K562 (cell line): ENCODE results near the gene MFSD6L. TPM values are rescaled to one million over a fixed set of nuclear protein-coding genes. Genes with fewer than 3 reads are reported as not detected.

ENCODE experiments used
- ATAC-seq: fragments of 200-7000 bp; cut with Tn5 transposase; 3 replicates; pipeline ENCODE4 v1.9.1; 2020; ENCODE audit warnings: moderate library complexity
- BruUV-seq: library from RNA; stranded (reverse); fragments of 400-500 nt; replicated peaks from 2 replicates; lab custom pipeline; 2021; lab: Mats Ljungman, UMichigan
- CTCF ChIA-PET: fragments of 300-600 bp; formaldehyde crosslinking; extraction: SDS; loops from one replicate; lab custom pipeline; 2021; ENCODE audit warnings: low intra/inter-chr PET ratio; lab: Yijun Ruan, JAX
- POLR2A ChIA-PET: fragments of 300-600, 350-650 bp; sonication (Branson Sonifier 250); formaldehyde crosslinking; extraction: SDS; loops from one replicate; lab custom pipeline; 2021; ENCODE audit warnings: antibody characterized with exemption, inconsistent platforms; lab: Yijun Ruan, JAX
- DNase-seq, 4 experiments: peaks; one replicate each; pipeline versions ENCODE4 v3.0.0 to v3.0.0-alpha.2; 2011 to 2018; ENCODE audit warnings: low spot score in 3 of 4, mixed read lengths in 3 of 4; ENCODE audit errors: extremely low read depth in 1 of 4
- FAIRE-seq: peaks from 2 replicates; lab custom pipeline; 2011; peaks lifted over from hg19 to GRCh38; lab: Jason Lieb, UNC
- H2AFZ ChIP-seq: 2 replicates; pipeline ENCODE4 v1.6.0; 2011; ENCODE audit warnings: low read depth, low read length, control low read depth, inconsistent platforms
- H3K27ac ChIP-seq: fragments of 200-600 bp; 3 replicates; pipeline ENCODE4 v1.8.0; 2011; ENCODE audit warnings: low read depth, mild to moderate bottlenecking, control low read depth, inconsistent platforms, low read length, moderate library complexity, mixed read lengths; ENCODE audit errors: extremely low read depth
- H3K27me3 ChIP-seq, 2 experiments: fragments of 300-600 bp in 1 of 2; 2 replicates in 1 of 2; 3 replicates in 1 of 2; pipeline versions ENCODE4 v1.6.0 to v1.8.0; 2011; ENCODE audit warnings: inconsistent platforms in 2 of 2, low read length in 2 of 2, mild to moderate bottlenecking in 1 of 2, mixed read lengths in 1 of 2, moderate library complexity in 1 of 2; ENCODE audit not compliant: control insufficient read depth in 2 of 2, insufficient read depth in 2 of 2
- H3K36me3 ChIP-seq: fragments of 300-600 bp; 3 replicates; pipeline ENCODE4 v1.8.0; 2011; ENCODE audit warnings: mild to moderate bottlenecking, low read length, inconsistent platforms; ENCODE audit not compliant: control insufficient read depth, insufficient read depth
- H3K4me1 ChIP-seq, 2 experiments: fragments of 200-600 bp in 1 of 2; replicated peaks in 1 of 2; 2 replicates in 1 of 2; 3 replicates in 1 of 2; pipeline versions ENCODE4 v1.5.1 to v1.8.0; 2011; ENCODE audit warnings: inconsistent platforms in 2 of 2, low read length in 2 of 2, mild to moderate bottlenecking in 1 of 2, mixed read lengths in 1 of 2, moderate library complexity in 1 of 2; ENCODE audit not compliant: control insufficient read depth in 2 of 2, insufficient read depth in 2 of 2
- H3K4me2 ChIP-seq: 2 replicates; pipeline ENCODE4 v1.6.1; 2011; ENCODE audit warnings: low read length, control low read depth, inconsistent platforms, mixed read lengths; ENCODE audit not compliant: insufficient read depth
- H3K4me3 ChIP-seq: fragments of 200-600 bp; sonication (generic), shearing (Covaris generic); 2 replicates; pipeline ENCODE4 v1.5.1; 2016; ENCODE audit warnings: control low read depth, inconsistent platforms
- H3K79me2 ChIP-seq: fragments of 200-600 bp; 3 replicates; pipeline ENCODE4 v1.8.0; 2011; ENCODE audit warnings: low read length, inconsistent platforms; ENCODE audit not compliant: control insufficient read depth, insufficient read depth
- H3K9ac ChIP-seq, 2 experiments: 2 replicates each; pipeline versions ENCODE4 v1.6.0 to v1.6.1; 2011; ENCODE audit warnings: low read depth in 2 of 2, low read length in 2 of 2, control low read depth in 1 of 2, inconsistent platforms in 1 of 2, mild to moderate bottlenecking in 1 of 2, mixed read lengths in 1 of 2; ENCODE audit not compliant: insufficient read depth in 1 of 2
- H3K9me1 ChIP-seq: one replicate; pipeline ENCODE4 v1.6.0; 2011; ENCODE audit warnings: inconsistent platforms, mild to moderate bottlenecking, low read length, moderate library complexity; ENCODE audit not compliant: control insufficient read depth, insufficient read depth
- H3K9me3 ChIP-seq: replicated peaks from 2 replicates; pipeline ENCODE4 v1.5.1; 2011; ENCODE audit warnings: low read depth, low read length, inconsistent platforms; ENCODE audit not compliant: control insufficient read depth, insufficient read depth
- H4K20me1 ChIP-seq: replicated peaks from 2 replicates; pipeline ENCODE4 v1.6.1; 2011; ENCODE audit warnings: low read length, inconsistent platforms, mixed read lengths; ENCODE audit not compliant: control insufficient read depth, insufficient read depth
- CBFA2T3 ChIP-seq: fragments of 450-650 bp; IDR thresholded peaks from 2 replicates; pipeline ENCODE4 v1.6.1; 2017
- CLOCK ChIP-seq: fragments of 250-450 bp; sonication (Bioruptor Pico); IDR thresholded peaks from 2 replicates; pipeline ENCODE4 v1.4.0; 2020; ENCODE audit warnings: mild to moderate bottlenecking, moderate library complexity, borderline replicate concordance
- DIDO1 ChIP-seq: fragments of 450-650 bp; IDR thresholded peaks from 2 replicates; pipeline ENCODE4 v1.6.1; 2016; ENCODE audit warnings: low read depth, missing biosample characterization, missing genetic modification characterization
- DNMT1 ChIP-seq: fragments of 450-650 bp; IDR thresholded peaks from 2 replicates; pipeline ENCODE4 v1.6.1; 2016; ENCODE audit warnings: antibody characterized with exemption, mild to moderate bottlenecking
- FOXJ3 ChIP-seq: sonication (generic); formaldehyde crosslinking; IDR thresholded peaks from 2 replicates; pipeline ENCODE4 v1.4.0; 2020; ENCODE audit warnings: mild to moderate bottlenecking, missing genetic modification reagents
- HNRNPH1 ChIP-seq: fragments of 200-400 bp; formaldehyde crosslinking; optimal IDR thresholded peaks from 2 replicates; pipeline ENCODE3; 2017; ENCODE audit warnings: low read depth, mild to moderate bottlenecking, low read length, moderate library complexity
- MTF1 ChIP-seq: fragments of 250-450 bp; sonication (Bioruptor Pico); IDR thresholded peaks from 2 replicates; pipeline ENCODE4 v1.9.0; 2021; ENCODE audit warnings: moderate library complexity, mild to moderate bottlenecking, inconsistent platforms, borderline replicate concordance
- PCBP2 ChIP-seq: fragments of 200-400 bp; formaldehyde crosslinking; IDR thresholded peaks from 2 replicates; pipeline ENCODE4 v1.6.1; 2018; ENCODE audit warnings: low read length, low read depth, mild to moderate bottlenecking, moderate library complexity; ENCODE audit not compliant: poor library complexity, severe bottlenecking
- POLR2AphosphoS2 ChIP-seq: IDR thresholded peaks from 2 replicates; pipeline ENCODE4 v1.6.1; 2012; ENCODE audit warnings: low read length, improper control_type of control experiment
- RBM34 ChIP-seq: fragments of 200-400 bp; formaldehyde crosslinking; IDR thresholded peaks from 2 replicates; pipeline ENCODE4 v1.6.1; 2018; ENCODE audit warnings: low read length, borderline replicate concordance; ENCODE audit not compliant: insufficient read depth
- ZKSCAN3 ChIP-seq: fragments of 250-450 bp; sonication (Bioruptor Pico); IDR thresholded peaks from 2 replicates; pipeline ENCODE4 v1.4.0; 2020
- ZNF589 ChIP-seq: fragments of 200-800 bp; sonication (Bioruptor generic); IDR thresholded peaks from 2 replicates; pipeline ENCODE4 v1.6.1; 2016; ENCODE audit warnings: low read depth, missing genetic modification characterization, missing compliant biosample characterization
- WGBS: fragments of 100-300 bp; shearing (Covaris generic); methylation state at CpG from one replicate; pipeline ENCODE4 v1.1.6; 2016; ENCODE audit warnings: low coverage, mixed read lengths; ENCODE audit not compliant: insufficient coverage; ENCODE audit errors: missing lambda C conversion rate; 5-methylcytosine and 5-hydroxymethylcytosine counted together
- in situ Hi-C: fragments of 300-500 bp; cut with MboI; formaldehyde crosslinking; loops from 4 replicates; pipeline ENCODE4 v1.15.0; 2018; ENCODE audit warnings: inconsistent platforms, mixed read lengths
- intact Hi-C: fragments of 100-400 bp; cut with micrococcal nuclease; formaldehyde crosslinking; loops from 2 replicates; pipeline ENCODE4 v1.14.2; 2022
- polyA plus RNA-seq, 8 experiments: library from polyadenylated mRNA; depleted of rRNA in 4 of 8; stranded (reverse) in 5 of 8; unstranded in 3 of 8; fragments of >200 nt; fragmentation: Nextera tagmentation in 2 of 8; fragmentation: Illumina TruSeq in 1 of 8; extraction: Ambion mirVana in 2 of 8; extraction: Trizol in 1 of 8; gene quantifications; 2 replicates each; pipeline versions ENCODE4 v1.2.1 to v1.2.3, GENCODE V29; 2011 to 2014; ENCODE audit warnings: inconsistent platforms in 1 of 8, missing spikeins in 1 of 8
- total RNA-seq, 7 experiments: library from RNA; depleted of rRNA in 6 of 7; stranded (reverse); fragments of >200 nt in 6 of 7; fragmentation: Illumina TruSeq in 2 of 7; extraction: Trizol in 2 of 7; gene quantifications; 2 replicates each; pipeline versions ENCODE4 v1.2.1 to v1.2.3, GENCODE V29; 2011 to 2021; ENCODE audit warnings: low replicate concordance in 1 of 7

The MFSD6L gene
- total and polyA plus RNA-seq, 9 of the 15 experiments (the other 6 are each of a cell fraction or from before 2014, with no cell fraction given), result not detected

- in situ Hi-C loops, result no loop called here
- CTCF ChIA-PET, result no interaction called here
- no peak for ATAC-seq
- TF ChIP-seq HNRNPH1 (no peak), FOXJ3 (CRISPR knock-in tag) (no peak), RBM34 (no peak), CLOCK (no peak), ZNF589 (CRISPR knock-in tag) (no peak), MTF1 (no peak), DNMT1 (no peak), PCBP2 (no peak), ZKSCAN3 (CRISPR knock-in tag) (no peak), CBFA2T3 (no peak), DIDO1 (tag) (no peak), POLR2AphosphoS2 (no peak)
Observed at GRCh38 chr17:8838551-8839095, 39.5 kb upstream of the MFSD6L start.

More at GRCh38 chr17:8838551-8839095, 39.5 kb upstream of the MFSD6L start:
- no peaks in the 10 kb centered on the region for H3K9me1 ChIP-seq
- DNase-seq (no peak), FAIRE-seq (no peak)
- H3K4me2 ChIP-seq, result no peak overlapping the region
- no peaks in the 10 kb centered on the region for H3K79me2 ChIP-seq
- intact Hi-C loops, result no loop called here
- H4K20me1 ChIP-seq, result no peaks in the 10 kb centered on the region
- no peak overlapping the region for H3K27ac ChIP-seq
- H3K4me3 ChIP-seq, result no peak overlapping the region
- 0% methylated on average over 10 of the region's 12 CpGs for WGBS
- no peaks in the 10 kb centered on the region for H3K4me1 ChIP-seq
- H3K9ac ChIP-seq, result no peak overlapping the region; a peak in 1 of 4 replicates
- H3K27me3 ChIP-seq, result peaks cover 3 to 22% of the 10 kb centered on the region in 2 experiments; a peak in 3 of 5 replicates
- H3K36me3 ChIP-seq, result no peaks in the 10 kb centered on the region
- no peak overlapping the region for H2AFZ ChIP-seq
- BruUV-seq, result no TSS peak
- H3K9me3 ChIP-seq, result no peaks in the 10 kb centered on the region
- POLR2A ChIA-PET, result no interaction called here
